ENCODE measurements around the gene C6.
"Not testable (repeated sequence)": the region's sequence is repeated elsewhere in the genome, so short reads cannot be mapped to it uniquely, and the experiment has no call there.

Gene C6

GRCh38 chr5:41193456-41194205 is 19.7 kb downstream of the C6 start:
- no peak for DNase-seq (ENCODE audit: low read depth)
- TF ChIP-seq CTCF (IDR thresholded peaks at IDR 0.05; ENCODE audit: insufficient read depth, low read depth, low read length, missing control alignments): no peak

GRCh38 chr5:41191249-41191648 is 22.1 kb downstream of the C6 start:
- no peak overlapping the region for H3K4me3 ChIP-seq (ENCODE audit: low read depth, low read length)
- TF ChIP-seq CTCF (IDR thresholded peaks at IDR 0.05; ENCODE audit: insufficient read depth, low read depth, low read length, missing control alignments): no peak
- no peak for DNase-seq (ENCODE audit: low read depth)

More at GRCh38 chr5:41193456-41194205, 19.7 kb downstream of the C6 start:
- H3K4me3 ChIP-seq (ENCODE audit: low read depth, low read length): no peak overlapping the region

- no peak for TF ChIP-seq CTCF (IDR thresholded peaks at IDR 0.05; ENCODE audit: insufficient read depth, low read depth, low read length, missing control alignments)
- H3K4me3 ChIP-seq (ENCODE audit: low read depth, low read length): no peak overlapping the region
- DNase-seq (ENCODE audit: low read depth): no peak
Observed at GRCh38 chr5:41186143-41186542, 27.2 kb downstream of the C6 start.

- DNase-seq (ENCODE audit: low read depth); H3K4me3 ChIP-seq (ENCODE audit: low read depth, low read length): not testable (repeated sequence)
Observed at GRCh38 chr5:41183331-41183730, 30.0 kb downstream of the C6 start.

DNA sequence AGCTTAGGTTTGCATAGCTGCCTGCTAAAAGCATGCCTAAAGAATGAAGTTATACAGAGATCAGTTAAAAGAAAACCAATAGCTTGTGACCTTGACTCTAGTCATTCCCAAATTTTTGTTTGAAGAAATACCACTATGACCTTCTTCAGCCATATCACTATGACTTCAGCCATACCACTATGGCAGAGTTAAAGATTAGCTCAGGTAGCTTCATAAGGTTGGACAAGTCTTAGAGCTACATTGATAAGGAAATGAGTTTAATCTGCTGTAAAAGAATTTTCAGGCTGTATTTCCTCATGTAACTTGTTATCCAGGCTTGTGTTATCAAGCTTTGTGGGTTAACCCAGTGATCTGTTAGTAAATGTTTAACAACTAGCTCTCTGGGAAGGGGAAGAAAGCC is 30.7 kb downstream of the C6 start:
- no peak for TF ChIP-seq CTCF (IDR thresholded peaks at IDR 0.05; ENCODE audit: insufficient read depth, low read depth, low read length, missing control alignments)
- no peak for DNase-seq (ENCODE audit: low read depth)
- H3K4me3 ChIP-seq (ENCODE audit: low read depth, low read length): no peak overlapping the region

- DNase-seq (ENCODE audit: low read depth): no peak
- TF ChIP-seq CTCF (IDR thresholded peaks at IDR 0.05; ENCODE audit: insufficient read depth, low read depth, low read length, missing control alignments): no peak
- no peak overlapping the region for H3K4me3 ChIP-seq (ENCODE audit: low read depth, low read length)
Observed at GRCh38 chr5:41181691-41182564, 31.4 kb downstream of the C6 start.

DNA sequence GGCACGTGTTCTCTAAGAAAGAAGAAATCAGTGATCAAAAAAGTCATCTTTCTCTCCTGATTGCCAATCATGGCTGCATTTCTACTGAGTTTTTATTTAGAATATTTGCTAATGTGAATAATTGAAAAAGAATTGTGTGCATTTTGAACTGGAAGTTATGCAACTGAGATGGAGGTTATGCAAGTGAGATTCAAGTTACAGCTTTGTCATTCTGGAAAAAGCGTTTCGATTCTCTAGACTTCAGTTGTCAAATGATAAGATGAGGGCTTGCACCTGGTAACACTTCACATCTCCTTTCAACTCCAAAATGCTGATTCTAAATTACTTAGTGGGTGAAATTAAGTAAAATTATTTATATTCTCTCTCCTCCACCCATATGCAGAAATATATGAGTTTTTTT is 36.4 kb downstream of the C6 start:
- no peak for TF ChIP-seq CTCF (IDR thresholded peaks at IDR 0.05; ENCODE audit: insufficient read depth, low read depth, low read length, missing control alignments)
- H3K4me3 ChIP-seq (ENCODE audit: low read depth, low read length): no peak overlapping the region
- DNase-seq (ENCODE audit: low read depth): no peak

Measured in GM12865 (cell line).